HCT116 (cell line): ENCODE measurements around the gene DCLRE1A. TPM values are rescaled to one million over a fixed set of nuclear protein-coding genes. Genes with fewer than 3 reads are reported as not detected.

Source experiments
- ATAC-seq: fragments of 200-7000 bp; cut with Tn5 transposase; 2 replicates; pipeline ENCODE4 v1.9.1; 2020; ENCODE audit warnings: mild to moderate bottlenecking, moderate library complexity
- BruUV-seq: library from RNA; stranded (reverse); fragments of 400-500 nt; replicated peaks from 2 replicates; lab custom pipeline; 2021; lab: Mats Ljungman, UMichigan
- CTCF ChIA-PET: fragments of 300-600 bp; sonication (Branson Sonifier 250); formaldehyde crosslinking; loops from one replicate; lab custom pipeline; 2021; ENCODE audit warnings: antibody characterized with exemption; lab: Charles Lee
- POLR2A ChIA-PET: fragments of 300-600, 350-600 bp; sonication (Branson Sonifier 250); formaldehyde crosslinking; loops from one replicate; lab custom pipeline; 2021; ENCODE audit warnings: antibody characterized with exemption; lab: Charles Lee
- RAD21 ChIA-PET, 2 experiments: fragments of 300-600 bp; sonication (Branson Sonifier 250); formaldehyde crosslinking; loops; one replicate each; lab custom pipeline; 2023; ENCODE audit warnings: low total read pairs in 2 of 2; ENCODE audit not compliant: uncharacterized antibody in 2 of 2, unreplicated experiment in 2 of 2, low non-redundant PET in 1 of 2; lab: Charles Lee
- DNase-seq: peaks from one replicate; pipeline ENCODE4 v3.0.0-alpha.2; 2010; ENCODE audit warnings: low read depth, low spot score
- H2AFZ ChIP-seq: fragments of 200-600 bp; shearing (Covaris generic), sonication (generic); 2 replicates; pipeline ENCODE4 v1.6.1; 2017; ENCODE audit warnings: low read depth, mixed run types, mixed read lengths, antibody characterized with exemption, low read length; ENCODE audit not compliant: poor library complexity, severe bottlenecking
- H3K27ac ChIP-seq: 2 replicates; pipeline ENCODE4 v1.5.1; 2012; ENCODE audit warnings: low read depth, low read length
- H3K27me3 ChIP-seq: fragments of 200-600 bp; sonication (generic); 2 replicates; pipeline ENCODE4 v1.6.1; 2016; ENCODE audit warnings: mixed run types, low read length, mixed read lengths; ENCODE audit not compliant: insufficient read depth
- H3K36me3 ChIP-seq, 2 experiments: fragments of 200-500 bp in 1 of 2; fragments of 200-600 bp in 1 of 2; sonication (Bioruptor generic) in 1 of 2; sonication (generic) in 1 of 2; 2 replicates each; pipeline versions ENCODE4 v1.5.1 to v1.6.1; 2014 to 2016; ENCODE audit warnings: low read length in 2 of 2, inconsistent platforms in 1 of 2, mixed read lengths in 1 of 2, mixed run types in 1 of 2; ENCODE audit not compliant: insufficient read depth in 2 of 2, control insufficient read depth in 1 of 2
- H3K4me1 ChIP-seq, 2 experiments: fragments of 200-600 bp in 1 of 2; sonication (generic) in 1 of 2; 2 replicates each; pipeline versions ENCODE4 v1.5.1 to v1.6.1; 2012 to 2017; ENCODE audit warnings: low read length in 2 of 2, inconsistent platforms in 1 of 2, mild to moderate bottlenecking in 1 of 2, mixed read lengths in 1 of 2, mixed run types in 1 of 2, moderate library complexity in 1 of 2; ENCODE audit not compliant: insufficient read depth in 2 of 2, control insufficient read depth in 1 of 2
- H3K4me2 ChIP-seq: fragments of 200-600 bp; sonication (generic); 2 replicates; pipeline ENCODE4 v1.6.1; 2017; ENCODE audit warnings: mixed run types, low read length, mixed read lengths
- H3K4me3 ChIP-seq, 2 experiments: fragments of 200-600 bp in 1 of 2; sonication (generic) in 1 of 2; replicated peaks in 1 of 2; 2 replicates each; pipeline ENCODE4 v1.5.1; 2011 to 2016; ENCODE audit warnings: low read length in 2 of 2, control low read depth in 1 of 2, low read depth in 1 of 2, mild to moderate bottlenecking in 1 of 2, mixed read lengths in 1 of 2, mixed run types in 1 of 2
- H3K79me2 ChIP-seq: fragments of 200-600 bp; sonication (generic); 2 replicates; pipeline ENCODE4 v1.6.1; 2017; ENCODE audit warnings: mild to moderate bottlenecking, mixed run types, low read length, moderate library complexity, mixed read lengths; ENCODE audit not compliant: insufficient read depth
- H3K9ac ChIP-seq: fragments of 200-600 bp; sonication (generic); 2 replicates; pipeline ENCODE4 v1.6.1; 2016; ENCODE audit warnings: low read length, mixed read lengths
- H3K9me2 ChIP-seq: fragments of 200-600 bp; sonication (generic), shearing (Covaris generic); 2 replicates; pipeline ENCODE4 v1.6.1; 2017; ENCODE audit warnings: mixed run types, mild to moderate bottlenecking, moderate library complexity; ENCODE audit not compliant: insufficient read depth
- H3K9me3 ChIP-seq, 2 experiments: fragments of 200-500 bp in 1 of 2; fragments of 200-600 bp in 1 of 2; sonication (Bioruptor generic) in 1 of 2; sonication (generic) in 1 of 2; 2 replicates each; pipeline ENCODE4 v1.6.1; 2014 to 2017; ENCODE audit warnings: low read length in 2 of 2, mixed read lengths in 2 of 2, inconsistent platforms in 1 of 2, low read depth in 1 of 2, mild to moderate bottlenecking in 1 of 2, mixed run types in 1 of 2, moderate library complexity in 1 of 2; ENCODE audit not compliant: control insufficient read depth in 1 of 2, insufficient read depth in 1 of 2
- H4K20me1 ChIP-seq: fragments of 200-600 bp; sonication (generic), shearing (Covaris generic); 2 replicates; pipeline ENCODE4 v1.6.1; 2017; ENCODE audit warnings: mixed run types, mild to moderate bottlenecking, moderate library complexity; ENCODE audit not compliant: insufficient read depth
- CBX3 ChIP-seq: IDR thresholded peaks from 2 replicates; pipeline ENCODE4 v1.6.1; 2012; ENCODE audit warnings: low read depth
- CEBPB ChIP-seq: IDR thresholded peaks from 2 replicates; pipeline ENCODE4 v1.6.1; 2012; ENCODE audit warnings: low read depth
- CTCF ChIP-seq, 3 experiments: fragments of 200-600 bp in 1 of 3; sonication (generic) in 1 of 3; IDR thresholded peaks in 2 of 3; conservative IDR thresholded peaks in 1 of 3; 2 replicates each; pipeline ENCODE4 v1.5.1; 2012 to 2017; ENCODE audit warnings: low read depth in 2 of 3, low read length in 2 of 3, antibody characterized with exemption in 1 of 3, borderline replicate concordance in 1 of 3, control low read depth in 1 of 3, mild to moderate bottlenecking in 1 of 3, mixed read lengths in 1 of 3, mixed run types in 1 of 3, moderate library complexity in 1 of 3; ENCODE audit not compliant: insufficient read depth in 1 of 3
- EGR1 ChIP-seq: IDR thresholded peaks from 2 replicates; pipeline ENCODE4 v1.6.1; 2012; ENCODE audit warnings: low read depth
- EZH2 ChIP-seq: fragments of 200-600 bp; sonication (generic); IDR thresholded peaks from 2 replicates; pipeline ENCODE4 v1.6.1; 2017; ENCODE audit warnings: antibody characterized with exemption, mixed run types
- EZH2phosphoT487 ChIP-seq: fragments of 200-600 bp; IDR thresholded peaks from 2 replicates; pipeline ENCODE4 v1.6.1; 2018; ENCODE audit warnings: antibody characterized with exemption, borderline replicate concordance
- JUND ChIP-seq: IDR thresholded peaks from 2 replicates; pipeline ENCODE4 v1.6.1; 2012
- MAX ChIP-seq: IDR thresholded peaks from 2 replicates; pipeline ENCODE4 v1.6.1; 2012
- POLR2A ChIP-seq: IDR thresholded peaks from 2 replicates; pipeline ENCODE4 v1.7.0; 2011; ENCODE audit warnings: borderline replicate concordance; ENCODE audit not compliant: insufficient read depth, insufficient read length; ENCODE audit errors: extremely low read depth
- POLR2AphosphoS5 ChIP-seq: IDR thresholded peaks from 2 replicates; pipeline ENCODE4 v1.6.1; 2011; ENCODE audit warnings: mild to moderate bottlenecking, low read depth, low read length, moderate library complexity
- SIN3A ChIP-seq: IDR thresholded peaks from 2 replicates; pipeline ENCODE4 v1.6.1; 2012; ENCODE audit warnings: low read depth
- SP1 ChIP-seq: IDR thresholded peaks from 2 replicates; pipeline ENCODE4 v1.6.1; 2012; ENCODE audit warnings: low read depth
- SRF ChIP-seq: IDR thresholded peaks from 2 replicates; pipeline ENCODE4 v1.6.1; 2012; ENCODE audit warnings: low read depth
- ZFX ChIP-seq: fragments of 450-650 bp; IDR thresholded peaks from 2 replicates; pipeline ENCODE4 v1.6.1; 2017
- ZNF274 ChIP-seq: fragments of 200-500 bp; sonication (Bioruptor generic); IDR thresholded peaks from 2 replicates; pipeline ENCODE4 v1.6.1; 2014; ENCODE audit warnings: mild to moderate bottlenecking, low read depth, low read length, inconsistent platforms
- intact Hi-C: fragments of 100-400 bp; cut with micrococcal nuclease; formaldehyde crosslinking; loops from 2 replicates; pipeline ENCODE4 v1.10.0; 2022
- total RNA-seq: library from RNA; stranded (reverse); gene quantifications from one replicate; pipeline ENCODE4 v1.2.1, GENCODE V29; 2021; ENCODE audit not compliant: unreplicated experiment

Gene DCLRE1A
- total RNA-seq, 1 experiment from 2014 or later = 13.9 TPM

GRCh38 chr10:113867904-113868303, 14.0 kb upstream of the DCLRE1A start:
- TF ChIP-seq SIN3A (no peak), CEBPB (no peak), MAX (no peak), ZFX (no peak), SP1 (no peak), JUND (no peak), POLR2AphosphoS5 (no peak), EZH2 (no peak), CBX3 (no peak), ZNF274 (no peak), EGR1 (no peak), CTCF (IDR thresholded peaks at IDR 0.05 in 2 of 3, conservative IDR thresholded peaks at IDR 0.05 in 1 of 3; ENCODE audit: borderline replicate concordance in 1 of 3, insufficient read depth in 1 of 3, low read depth in 2 of 3, low read length in 2 of 3) (no peak), POLR2A (no peak), EZH2phosphoT487 (no peak), SRF (no peak)
- H3K4me1 ChIP-seq = no peaks in the 10 kb centered on the region
- BruUV-seq = no TSS peak
- ChIA-PET RAD21 (no interaction called here), POLR2A (interaction anchor here (1.2 kb wide), 1 partner anchor 10 kb away, joined by 3 read pairs; no protein-coding TSS in a partner anchor), CTCF (no interaction called here)
- H3K4me3 ChIP-seq = no peak overlapping the region
- no peak overlapping the region for H3K4me2 ChIP-seq
- peaks cover 50% of the 10 kb centered on the region for H3K79me2 ChIP-seq
- no peak overlapping the region for H3K27ac ChIP-seq
- no peak for ATAC-seq
- no peaks in the 10 kb centered on the region for H3K27me3 ChIP-seq
- intact Hi-C loops = no loop called here
- H3K9me2 ChIP-seq = no peaks in the 10 kb centered on the region
- no peaks in the 10 kb centered on the region for H3K9me3 ChIP-seq
- DNase-seq = no peak
- H4K20me1 ChIP-seq = no peaks in the 10 kb centered on the region
- H3K36me3 ChIP-seq = 0 out of 4 replicates have a peak, but pooled peaks cover 0 to 3% of the 10 kb centered on the region in 2 experiments
- no peak overlapping the region for H2AFZ ChIP-seq
- no peak overlapping the region for H3K9ac ChIP-seq
